Caco-2 (cell line): ENCODE results near the gene KIF4A. TPM values are rescaled to one million over a fixed set of nuclear protein-coding genes. Genes with fewer than 3 reads are reported as not detected.
A peak's percentile ranks its signal among the peaks of the same experiment; 100 is the strongest.

Experiments used
- BruUV-seq: library from RNA; stranded (reverse); fragments of 400-500 nt; replicated peaks from 2 replicates; lab custom pipeline; 2021; lab: Mats Ljungman, UMichigan
- CTCF ChIA-PET: fragments of 300-600 bp; sonication (Branson Sonifier 250); formaldehyde crosslinking; loops from one replicate; lab custom pipeline; 2022; ENCODE audit warnings: antibody characterized with exemption; lab: Charles Lee
- POLR2A ChIA-PET: fragments of 300-600 bp; sonication (Branson Sonifier 250); formaldehyde crosslinking; loops from one replicate; lab custom pipeline; 2022; ENCODE audit warnings: antibody characterized with exemption; lab: Charles Lee
- DNase-seq, 2 experiments: peaks; one replicate each; pipeline versions ENCODE4 v3.0.0 to v3.0.0-alpha.2; 2020 to 2022
- H3K27me3 ChIP-seq: replicated peaks from 2 replicates; pipeline ENCODE4 v1.6.0; 2011; ENCODE audit warnings: low read length; ENCODE audit not compliant: control insufficient read depth, insufficient read depth
- H3K36me3 ChIP-seq: 2 replicates; pipeline ENCODE4 v1.5.1; 2011; ENCODE audit warnings: low read length; ENCODE audit not compliant: control insufficient read depth, insufficient read depth
- H3K4me1 ChIP-seq: fragments of 250-450 bp; sonication (Bioruptor Pico); 2 replicates; pipeline ENCODE4 v1.5.1; 2020; ENCODE audit warnings: mild to moderate bottlenecking
- H3K4me3 ChIP-seq: 2 replicates; pipeline ENCODE4 v1.5.1; 2011; ENCODE audit warnings: low read depth, mild to moderate bottlenecking, control low read depth, low read length
- H3K9me3 ChIP-seq: fragments of 250-450 bp; sonication (Bioruptor Pico); 2 replicates; pipeline ENCODE4 v1.5.1; 2020; ENCODE audit warnings: mild to moderate bottlenecking, moderate library complexity
- H3K27ac Mint-ChIP-seq: one replicate; pipeline ENCODE4 v1.8.0; 2022; ENCODE audit warnings: mixed read lengths; ENCODE audit not compliant: unreplicated experiment
- H3K27me3 Mint-ChIP-seq: one replicate; pipeline ENCODE4 v1.8.0; 2022; ENCODE audit warnings: mixed read lengths; ENCODE audit not compliant: insufficient read depth, unreplicated experiment
- H3K36me3 Mint-ChIP-seq: one replicate; pipeline ENCODE4 v1.8.0; 2022; ENCODE audit warnings: mild to moderate bottlenecking, mixed read lengths; ENCODE audit not compliant: insufficient read depth, unreplicated experiment
- H3K4me1 Mint-ChIP-seq: one replicate; pipeline ENCODE4 v1.8.0; 2022; ENCODE audit warnings: low read depth, mixed read lengths; ENCODE audit not compliant: unreplicated experiment
- H3K4me3 Mint-ChIP-seq: one replicate; pipeline ENCODE4 v1.8.0; 2022; ENCODE audit warnings: mild to moderate bottlenecking, moderate library complexity, mixed read lengths; ENCODE audit not compliant: unreplicated experiment
- H3K9me3 Mint-ChIP-seq: one replicate; pipeline ENCODE4 v1.8.0; 2022; ENCODE audit warnings: mixed read lengths; ENCODE audit not compliant: unreplicated experiment
- intact Hi-C: fragments of 100-400 bp; cut with micrococcal nuclease; formaldehyde crosslinking; loops from one replicate; pipeline ENCODE4 v1.10.0; 2022; ENCODE audit not compliant: unreplicated experiment
- total RNA-seq: library from RNA; stranded (reverse); gene quantifications from 2 replicates; pipeline ENCODE4 v1.2.3, GENCODE V29; 2022
- TF ChIP-seq, protein P1 (sequence below), 2 experiments: fragments of 200-600 bp in 1 of 2; IDR thresholded peaks; 1 replicate in 1 of 2; 2 replicates in 1 of 2; pipeline versions ENCODE4 v1.5.1 to v1.8.0; 2011 to 2022; ENCODE audit warnings: antibody characterized with exemption in 1 of 2, control low read depth in 1 of 2, inconsistent platforms in 1 of 2, low read depth in 1 of 2, low read length in 1 of 2, mild to moderate bottlenecking in 1 of 2, moderate library complexity in 1 of 2; ENCODE audit not compliant: insufficient read depth in 1 of 2, severe bottlenecking in 1 of 2, unreplicated experiment in 1 of 2

Gene KIF4A
- total RNA-seq, 1 experiment from 2014 or later: 39.6 TPM

DNA sequence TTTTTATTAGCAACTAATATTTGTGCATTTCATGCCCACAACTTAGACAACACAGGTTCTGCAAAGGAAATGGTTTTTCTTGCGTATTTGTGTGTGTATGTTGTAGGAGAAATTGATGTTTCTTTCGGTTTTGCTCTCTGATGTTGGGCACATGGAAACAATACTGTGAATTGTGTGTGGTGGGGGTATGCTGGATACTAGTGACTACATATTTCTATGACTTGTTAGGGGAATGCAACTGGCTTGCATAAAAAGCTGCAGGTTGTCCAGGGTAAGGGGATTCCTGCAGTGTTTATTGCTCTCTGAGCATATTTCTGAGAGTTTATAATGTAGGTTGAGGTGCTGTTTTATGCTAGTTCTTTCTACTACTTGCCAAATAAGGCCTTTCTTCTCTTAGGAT is 166.4 kb downstream of the KIF4A start:
- intact Hi-C loops: loop anchor here (10.0 kb wide), 1 partner anchor 49 kb away; no protein-coding TSS in a partner anchor
- Mint-ChIP-seq H3K4me3 (peak overlapping the region; percentile 97), H3K27ac (peak overlapping the region; percentile 94), H3K4me1 (peaks cover 6% of the 10 kb centered on the region), H3K9me3 (no peaks in the 10 kb centered on the region), H3K27me3 (no peaks in the 10 kb centered on the region), H3K36me3 (peaks cover 38% of the 10 kb centered on the region)
- CTCF ChIA-PET: interaction anchor here (1.5 kb wide), 1 partner anchor 98 kb away, joined by 4 read pairs; no protein-coding TSS in a partner anchor
- H3K9me3 ChIP-seq: no peaks in the 10 kb centered on the region
- BruUV-seq: no TSS peak
- TF ChIP-seq, protein P1, sequence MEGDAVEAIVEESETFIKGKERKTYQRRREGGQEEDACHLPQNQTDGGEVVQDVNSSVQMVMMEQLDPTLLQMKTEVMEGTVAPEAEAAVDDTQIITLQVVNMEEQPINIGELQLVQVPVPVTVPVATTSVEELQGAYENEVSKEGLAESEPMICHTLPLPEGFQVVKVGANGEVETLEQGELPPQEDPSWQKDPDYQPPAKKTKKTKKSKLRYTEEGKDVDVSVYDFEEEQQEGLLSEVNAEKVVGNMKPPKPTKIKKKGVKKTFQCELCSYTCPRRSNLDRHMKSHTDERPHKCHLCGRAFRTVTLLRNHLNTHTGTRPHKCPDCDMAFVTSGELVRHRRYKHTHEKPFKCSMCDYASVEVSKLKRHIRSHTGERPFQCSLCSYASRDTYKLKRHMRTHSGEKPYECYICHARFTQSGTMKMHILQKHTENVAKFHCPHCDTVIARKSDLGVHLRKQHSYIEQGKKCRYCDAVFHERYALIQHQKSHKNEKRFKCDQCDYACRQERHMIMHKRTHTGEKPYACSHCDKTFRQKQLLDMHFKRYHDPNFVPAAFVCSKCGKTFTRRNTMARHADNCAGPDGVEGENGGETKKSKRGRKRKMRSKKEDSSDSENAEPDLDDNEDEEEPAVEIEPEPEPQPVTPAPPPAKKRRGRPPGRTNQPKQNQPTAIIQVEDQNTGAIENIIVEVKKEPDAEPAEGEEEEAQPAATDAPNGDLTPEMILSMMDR (IDR thresholded peaks at IDR 0.05; ENCODE audit: insufficient read depth in 1 of 2, low read depth in 1 of 2, low read length in 1 of 2, severe bottlenecking in 1 of 2, unreplicated experiment in 1 of 2): no peak
- H3K27me3 ChIP-seq: no peaks in the 10 kb centered on the region
- peak overlapping the region; percentile 86 for H3K4me3 ChIP-seq
- no peaks in the 10 kb centered on the region for H3K36me3 ChIP-seq
- peaks cover 16% of the 10 kb centered on the region; the same call in 1 of the 2 replicates for H3K4me1 ChIP-seq
- POLR2A ChIA-PET: no interaction called here
- no peak for DNase-seq

- Histone ChIP-seq H3K27me3 (no peaks in the 10 kb centered on the region), H3K4me1 (no peaks in the 10 kb centered on the region), H3K36me3 (no peaks in the 10 kb centered on the region), H3K4me3 (no peak overlapping the region), H3K9me3 (no peaks in the 10 kb centered on the region)
- CTCF ChIA-PET: no interaction called here
- POLR2A ChIA-PET: no interaction called here
- Mint-ChIP-seq H3K4me3 (no peak overlapping the region), H3K27me3 (no peaks in the 10 kb centered on the region), H3K9me3 (no peaks in the 10 kb centered on the region), H3K4me1 (peaks cover 6% of the 10 kb centered on the region), H3K27ac (no peak overlapping the region), H3K36me3 (peaks cover 35% of the 10 kb centered on the region)
- no TSS peak for BruUV-seq
- intact Hi-C loops: no loop called here
- TF ChIP-seq, protein P1 (IDR thresholded peaks at IDR 0.05; ENCODE audit: insufficient read depth in 1 of 2, low read depth in 1 of 2, low read length in 1 of 2, severe bottlenecking in 1 of 2, unreplicated experiment in 1 of 2): no peak
- DNase-seq: no peak
These were observed 171.1 kb downstream of the KIF4A start for GRCh38 chrX:70461026-70461425.

DNA sequence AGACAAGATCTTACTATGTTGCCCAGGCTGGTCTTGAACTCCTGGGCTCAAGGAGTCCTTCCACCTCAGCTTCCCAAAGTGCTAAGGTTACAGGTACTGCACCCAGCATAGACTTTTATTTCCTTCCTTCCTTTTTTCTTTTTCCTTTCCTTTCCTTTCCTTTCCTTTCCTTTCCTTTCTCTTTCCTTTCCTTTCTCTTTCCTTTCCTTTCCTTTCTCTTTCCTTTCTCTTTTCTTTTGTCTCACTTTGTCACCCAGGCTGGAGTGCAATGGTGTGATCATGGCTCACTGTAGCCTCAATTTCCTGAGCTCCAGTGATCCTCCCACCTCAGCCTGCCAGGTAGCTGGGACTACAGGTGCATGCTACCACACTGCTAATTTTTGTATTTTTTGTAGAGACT is 174.1 kb downstream of the KIF4A start:
- no peaks in the 10 kb centered on the region for H3K4me1 ChIP-seq
- no peak overlapping the region for H3K4me3 ChIP-seq
- DNase-seq: no peak
- CTCF ChIA-PET: no interaction called here
- H3K9me3 Mint-ChIP-seq: no peaks in the 10 kb centered on the region
- TF ChIP-seq, protein P1 (IDR thresholded peaks at IDR 0.05; ENCODE audit: insufficient read depth in 1 of 2, low read depth in 1 of 2, low read length in 1 of 2, severe bottlenecking in 1 of 2, unreplicated experiment in 1 of 2): no peak
- no peaks in the 10 kb centered on the region for H3K27me3 Mint-ChIP-seq
- peaks cover 32% of the 10 kb centered on the region for H3K36me3 Mint-ChIP-seq
- H3K4me3 Mint-ChIP-seq: no peak overlapping the region
- POLR2A ChIA-PET: no interaction called here
- no TSS peak for BruUV-seq
- no peaks in the 10 kb centered on the region for H3K9me3 ChIP-seq
- peak overlapping the region; percentile 75 for H3K27ac Mint-ChIP-seq
- H3K36me3 ChIP-seq: no peaks in the 10 kb centered on the region; the same call in 1 of the 2 replicates
- intact Hi-C loops: no loop called here
- no peaks in the 10 kb centered on the region for H3K27me3 ChIP-seq
- H3K4me1 Mint-ChIP-seq: no peaks in the 10 kb centered on the region
